Epithelial cell of prostate (primary cell): ENCODE data around the gene PPHLN1.
A peak's percentile ranks its signal among the peaks of the same experiment; 100 is the strongest.

ENCODE experiments used
- DNase-seq: peaks from one replicate; pipeline ENCODE4 v3.0.0-alpha.2; 2011; ENCODE audit warnings: low read depth, low spot score
- H3K27ac ChIP-seq: fragments of 450-650 bp; 2 replicates; pipeline ENCODE4 v1.5.1; 2017; ENCODE audit warnings: mild to moderate bottlenecking

PPHLN1 gene

GRCh38 chr12:42325653-42326474 is at the start of gene PPHLN1, which contains the start of gene ZCRB1:
Gene PPHLN1 (plus strand): TSS chr12:42326167. CDS start chr12:42335903, 9,736 bp downstream.
Gene ZCRB1 (minus strand): TSS chr12:42326094. CDS start chr12:42324102, 1,992 bp downstream.
- H3K27ac ChIP-seq, result peak within 1 kb of the TSS; percentile 75
- peak; percentile 10 for DNase-seq

GRCh38 chr12:42277396-42278127 is 48.4 kb upstream of the PPHLN1 start:
- no peak for DNase-seq
- no peak overlapping the region for H3K27ac ChIP-seq

- H3K27ac ChIP-seq, result no peak overlapping the region
- no peak for DNase-seq
These were observed 47.8 kb upstream of the PPHLN1 start for GRCh38 chr12:42278128-42278510.

- no peak for DNase-seq
- H3K27ac ChIP-seq, result no peak overlapping the region
These were observed 44.7 kb upstream of the PPHLN1 start for GRCh38 chr12:42281278-42281677.

GRCh38 chr12:42281844-42282243 is 44.1 kb upstream of the PPHLN1 start:
- no peak overlapping the region for H3K27ac ChIP-seq
- DNase-seq, result no peak

GRCh38 chr12:42282294-42282693 is 43.7 kb upstream of the PPHLN1 start:
- no peak overlapping the region for H3K27ac ChIP-seq
- DNase-seq, result no peak

- DNase-seq, result no peak
- no peak overlapping the region for H3K27ac ChIP-seq
These were observed 42.2 kb upstream of the PPHLN1 start for GRCh38 chr12:42283739-42284138.

- no peak overlapping the region for H3K27ac ChIP-seq
- no peak for DNase-seq
These were observed 41.8 kb upstream of the PPHLN1 start for GRCh38 chr12:42284157-42284556.

GRCh38 chr12:42284876-42285275 is 41.1 kb upstream of the PPHLN1 start:
- H3K27ac ChIP-seq, result no peak overlapping the region
- DNase-seq, result no peak

GRCh38 chr12:42285431-42285830 is 40.5 kb upstream of the PPHLN1 start:
- no peak for DNase-seq
- no peak overlapping the region for H3K27ac ChIP-seq

- no peak overlapping the region for H3K27ac ChIP-seq
- DNase-seq, result no peak
These were observed 39.2 kb upstream of the PPHLN1 start for GRCh38 chr12:42286741-42287140.

GRCh38 chr12:42288544-42288943 is 37.4 kb upstream of the PPHLN1 start:
- H3K27ac ChIP-seq, result no peak overlapping the region
- DNase-seq, result no peak

- DNase-seq, result no peak
- no peak overlapping the region for H3K27ac ChIP-seq
These were observed 34.3 kb upstream of the PPHLN1 start for GRCh38 chr12:42291680-42292079.

- H3K27ac ChIP-seq, result no peak overlapping the region
- DNase-seq, result no peak
These were observed 29.4 kb upstream of the PPHLN1 start for GRCh38 chr12:42296503-42297109.

- DNase-seq, result no peak
- no peak overlapping the region for H3K27ac ChIP-seq
These were observed 27.1 kb upstream of the PPHLN1 start for GRCh38 chr12:42298887-42299286.

- DNase-seq, result peak; percentile 58
- no peak overlapping the region for H3K27ac ChIP-seq
These were observed 26.3 kb upstream of the PPHLN1 start for GRCh38 chr12:42299392-42300308.

GRCh38 chr12:42306297-42306696 is 19.7 kb upstream of the PPHLN1 start:
- H3K27ac ChIP-seq, result no peak overlapping the region
- DNase-seq, result no peak

GRCh38 chr12:42308390-42308789 is 17.6 kb upstream of the PPHLN1 start:
- no peak for DNase-seq
- H3K27ac ChIP-seq, result no peak overlapping the region

GRCh38 chr12:42309996-42310395 is 16.0 kb upstream of the PPHLN1 start:
- no peak for DNase-seq
- H3K27ac ChIP-seq, result no peak overlapping the region

GRCh38 chr12:42315108-42315507 is 10.9 kb upstream of the PPHLN1 start:
- DNase-seq, result no peak

More at GRCh38 chr12:42315108-42315507, 10.9 kb upstream of the PPHLN1 start:
- no peak overlapping the region for H3K27ac ChIP-seq
